PFSK-1 (cell line): Measurements from ENCODE around the gene KRTAP9-2.

Source experiments
- FOXP2 ChIP-seq: optimal IDR thresholded peaks from 2 replicates; pipeline ENCODE3; 2011; ENCODE audit warnings: borderline replicate concordance, control low read depth, inconsistent platforms; ENCODE audit not compliant: insufficient read depth; ENCODE audit errors: extremely low read length, extremely low read depth
- POLR2AphosphoS5 ChIP-seq: IDR thresholded peaks from 2 replicates; pipeline ENCODE4 v1.6.1; 2012; ENCODE audit warnings: low read depth, mild to moderate bottlenecking, control low read depth, low read length, moderate library complexity
- TAF1 ChIP-seq: IDR thresholded peaks from 2 replicates; pipeline ENCODE4 v1.6.1; 2012; ENCODE audit warnings: low read length, control low read depth, borderline replicate concordance; ENCODE audit not compliant: insufficient read depth

DNA sequence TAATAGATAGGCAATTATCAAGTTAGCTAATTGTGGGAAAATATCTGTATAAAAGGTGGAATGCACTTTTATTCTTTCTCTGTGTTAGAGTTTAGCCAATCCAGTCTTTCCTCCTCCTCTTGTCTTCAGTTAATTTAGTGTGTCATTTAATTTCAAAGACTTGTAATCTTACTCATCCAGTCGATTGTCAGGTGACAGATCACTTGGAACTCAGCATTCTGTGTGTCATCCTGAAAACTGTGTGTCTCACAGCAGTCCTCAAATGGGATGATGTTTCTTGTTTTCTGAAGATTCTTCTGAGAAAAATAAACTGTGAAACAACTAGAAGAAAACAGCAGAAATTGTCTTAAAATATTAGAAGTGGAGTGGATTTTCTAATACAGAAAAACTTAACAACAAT is 41.4 kb upstream of the KRTAP9-2 start:
- TF ChIP-seq FOXP2 (no peak), POLR2AphosphoS5 (no peak), TAF1 (no peak)
